B cell (primary cell): ENCODE data around the gene CALML4. TPM values are rescaled to one million over a fixed set of nuclear protein-coding genes. Genes with fewer than 3 reads are reported as not detected.

Source experiments
- ATAC-seq: fragments of 200-7000 bp; cut with Tn5 transposase; one replicate; pipeline ENCODE4 v1.10.0; 2021; ENCODE audit warnings: low read depth, mild to moderate bottlenecking, moderate number of reproducible peaks, moderate library complexity
- CTCF ChIA-PET: fragments of 350-600 bp; sonication (Branson Sonifier 250); formaldehyde crosslinking; loops from one replicate; lab custom pipeline; 2021; ENCODE audit warnings: antibody characterized with exemption, inconsistent platforms; lab: Charles Lee
- POLR2A ChIA-PET: fragments of 350-600 bp; sonication (Branson Sonifier 250); formaldehyde crosslinking; loops from one replicate; lab custom pipeline; 2021; ENCODE audit warnings: antibody characterized with exemption; lab: Charles Lee
- DNase-seq: peaks from one replicate; pipeline ENCODE4 v3.0.0; 2013
- H2AFZ ChIP-seq: 2 replicates; pipeline ENCODE4 v1.6.1; 2012; ENCODE audit warnings: mild to moderate bottlenecking, low read depth, low read length; ENCODE audit not compliant: insufficient read depth, poor library complexity, severe bottlenecking
- H3K27ac ChIP-seq, 2 donors: 1 replicate in 1 of 2; 2 replicates in 1 of 2; pipeline ENCODE4 v1.5.1; 2012 to 2013; ENCODE audit warnings: low read length in 2 of 2, mild to moderate bottlenecking in 2 of 2, moderate library complexity in 1 of 2
- H3K27me3 ChIP-seq, 4 experiments: fragments of 200-600 bp in 1 of 4; sonication (generic) in 1 of 4; replicated peaks in 1 of 4; 1 replicate in 2 of 4; 2 replicates in 2 of 4; pipeline versions ENCODE4 v1.6.1 to v1.7.0; 2013 to 2016; ENCODE audit warnings: low read length in 3 of 4, mild to moderate bottlenecking in 2 of 4, mixed read lengths in 1 of 4, moderate library complexity in 1 of 4; ENCODE audit not compliant: insufficient read depth in 4 of 4, control insufficient read depth in 3 of 4; ENCODE audit errors: control extremely low read depth in 1 of 4
- H3K36me3 ChIP-seq, 2 experiments: replicated peaks in 1 of 2; 1 replicate in 1 of 2; 2 replicates in 1 of 2; pipeline versions ENCODE4 v1.6.1 to v1.7.1; 2013; ENCODE audit warnings: low read length in 1 of 2; ENCODE audit not compliant: insufficient read depth in 2 of 2, control insufficient read depth in 1 of 2; ENCODE audit errors: control extremely low read depth in 1 of 2, extremely low read depth in 1 of 2
- H3K4me1 ChIP-seq, 2 donors: fragments of 200-600 bp in 1 of 2; sonication (generic) in 1 of 2; 1 replicate in 1 of 2; 2 replicates in 1 of 2; pipeline versions ENCODE4 v1.5.1 to v1.6.1; 2013 to 2017; ENCODE audit warnings: low read length in 2 of 2; ENCODE audit not compliant: control insufficient read depth in 2 of 2, insufficient read depth in 2 of 2
- H3K4me2 ChIP-seq: replicated peaks from 2 replicates; pipeline ENCODE3; 2012; ENCODE audit warnings: mild to moderate bottlenecking, low read depth, low read length; ENCODE audit not compliant: poor library complexity, severe bottlenecking
- H3K4me3 ChIP-seq, 5 experiments: fragments of 200-600 bp in 1 of 5; sonication (generic) in 1 of 5; 1 replicate in 3 of 5; 2 replicates in 2 of 5; pipeline versions ENCODE4 v1.5.1 to v1.7.0; 2011 to 2016; ENCODE audit warnings: low read length in 4 of 5, mild to moderate bottlenecking in 4 of 5, low read depth in 2 of 5, control low read depth in 1 of 5, moderate library complexity in 1 of 5; ENCODE audit not compliant: insufficient read depth in 1 of 5; ENCODE audit errors: control extremely low read depth in 1 of 5, extremely low read depth in 1 of 5
- H3K79me2 ChIP-seq: fragments of 200-600 bp; sonication (generic); one replicate; pipeline ENCODE4 v1.6.0; 2016; ENCODE audit warnings: low read length; ENCODE audit not compliant: control insufficient read depth, insufficient read depth
- H3K9ac ChIP-seq: fragments of 200-600 bp; sonication (generic); 2 replicates; pipeline ENCODE4 v1.6.1; 2017; ENCODE audit warnings: mild to moderate bottlenecking, low read length, moderate library complexity
- H3K9me3 ChIP-seq, 3 donors: one replicate each; pipeline versions ENCODE4 v1.6.1 to v1.7.1; 2013; ENCODE audit warnings: low read length in 2 of 3; ENCODE audit not compliant: control insufficient read depth in 2 of 3, insufficient read depth in 1 of 3; ENCODE audit errors: control extremely low read depth in 1 of 3
- H4K20me1 ChIP-seq: 2 replicates; pipeline ENCODE4 v1.6.0; 2012; ENCODE audit warnings: mild to moderate bottlenecking, low read length; ENCODE audit not compliant: insufficient read depth, control insufficient read depth, poor library complexity, severe bottlenecking
- H3K27ac Mint-ChIP-seq: one replicate; pipeline ENCODE4 v1.8.0; 2021; ENCODE audit warnings: mixed read lengths
- H3K27me3 Mint-ChIP-seq: one replicate; pipeline ENCODE4 v1.8.0; 2021; ENCODE audit warnings: mixed read lengths
- H3K4me1 Mint-ChIP-seq: one replicate; pipeline ENCODE4 v1.8.0; 2021; ENCODE audit warnings: mixed read lengths
- H3K4me3 Mint-ChIP-seq: one replicate; pipeline ENCODE4 v1.8.0; 2021; ENCODE audit warnings: mixed read lengths
- H3K9me3 Mint-ChIP-seq: one replicate; pipeline ENCODE4 v1.8.0; 2022; ENCODE audit warnings: mixed read lengths; ENCODE audit not compliant: insufficient read depth
- EZH2 ChIP-seq: IDR thresholded peaks from 2 replicates; pipeline ENCODE4 v1.6.1; 2012; ENCODE audit warnings: borderline replicate concordance, low read depth, mild to moderate bottlenecking, moderate library complexity, low read length; ENCODE audit not compliant: insufficient read depth, poor library complexity, severe bottlenecking
- WGBS: methylation state at CpG from one replicate; pipeline ENCODE4 v1.1.5; 2013; ENCODE audit warnings: missing lambda C conversion rate; ENCODE audit not compliant: insufficient coverage; 5-methylcytosine and 5-hydroxymethylcytosine counted together
- intact Hi-C: fragments of 100-400 bp; cut with micrococcal nuclease; formaldehyde crosslinking; loops from one replicate; pipeline ENCODE4 v1.10.0; 2022
- polyA plus RNA-seq: library from polyadenylated mRNA; depleted of rRNA; stranded (reverse); fragments of >200 nt; gene quantifications from 2 replicates; pipeline ENCODE4 v1.2.3, GENCODE V29; 2012
- total RNA-seq, 2 donors: library from RNA; stranded (reverse); fragments of 120-200 nt in 1 of 2; gene quantifications; 1 replicate in 1 of 2; 2 replicates in 1 of 2; pipeline versions ENCODE4 v1.2.3 to v1.2.4, GENCODE V29; 2013 to 2022
- TF ChIP-seq, protein P1 (sequence below): fragments of 200-600 bp; IDR thresholded peaks from one replicate; pipeline ENCODE4 v1.8.0; 2022; ENCODE audit warnings: antibody characterized with exemption, mild to moderate bottlenecking

CALML4 gene
- total and polyA plus RNA-seq, 2 donors (not counting 1 experiment from before 2014, with no cell fraction given), result 2.4 to 4.2 TPM

DNA sequence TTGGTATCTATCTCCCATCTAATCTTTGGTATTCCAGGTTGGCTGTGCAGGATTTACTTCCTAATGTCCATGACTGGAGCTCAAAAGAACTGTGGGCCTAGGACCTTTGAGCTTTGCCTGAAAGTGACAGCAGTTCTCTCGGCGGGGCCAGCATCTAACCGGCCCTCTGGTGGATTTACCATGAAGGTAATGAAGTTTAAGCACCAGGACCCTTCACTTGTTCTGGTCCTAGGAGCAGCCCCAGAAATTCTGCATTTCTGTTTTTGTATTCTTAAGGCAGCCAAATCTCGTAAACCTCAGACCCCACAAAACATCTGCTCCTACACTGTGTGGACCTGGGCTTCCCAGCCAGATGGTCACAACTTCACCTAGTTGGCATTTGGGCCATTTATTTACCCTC lies 13.0 kb downstream of the CALML4 start:
- H3K4me1 ChIP-seq, result no peaks in the 10 kb centered on the region
- ChIA-PET CTCF (no interaction called here), POLR2A (no interaction called here)
- H3K36me3 ChIP-seq, result peaks cover 10 to 40% of the 10 kb centered on the region in 2 experiments
- no peaks in the 10 kb centered on the region for H4K20me1 ChIP-seq
- TF ChIP-seq, protein P1, sequence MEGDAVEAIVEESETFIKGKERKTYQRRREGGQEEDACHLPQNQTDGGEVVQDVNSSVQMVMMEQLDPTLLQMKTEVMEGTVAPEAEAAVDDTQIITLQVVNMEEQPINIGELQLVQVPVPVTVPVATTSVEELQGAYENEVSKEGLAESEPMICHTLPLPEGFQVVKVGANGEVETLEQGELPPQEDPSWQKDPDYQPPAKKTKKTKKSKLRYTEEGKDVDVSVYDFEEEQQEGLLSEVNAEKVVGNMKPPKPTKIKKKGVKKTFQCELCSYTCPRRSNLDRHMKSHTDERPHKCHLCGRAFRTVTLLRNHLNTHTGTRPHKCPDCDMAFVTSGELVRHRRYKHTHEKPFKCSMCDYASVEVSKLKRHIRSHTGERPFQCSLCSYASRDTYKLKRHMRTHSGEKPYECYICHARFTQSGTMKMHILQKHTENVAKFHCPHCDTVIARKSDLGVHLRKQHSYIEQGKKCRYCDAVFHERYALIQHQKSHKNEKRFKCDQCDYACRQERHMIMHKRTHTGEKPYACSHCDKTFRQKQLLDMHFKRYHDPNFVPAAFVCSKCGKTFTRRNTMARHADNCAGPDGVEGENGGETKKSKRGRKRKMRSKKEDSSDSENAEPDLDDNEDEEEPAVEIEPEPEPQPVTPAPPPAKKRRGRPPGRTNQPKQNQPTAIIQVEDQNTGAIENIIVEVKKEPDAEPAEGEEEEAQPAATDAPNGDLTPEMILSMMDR, result no peak
- no peak for TF ChIP-seq EZH2
- intact Hi-C loops, result no loop called here
- DNase-seq, result no peak
- ATAC-seq, result no peak
- H3K27me3 ChIP-seq, result no peaks in the 10 kb centered on the region
- Mint-ChIP-seq H3K27me3 (no peaks in the 10 kb centered on the region), H3K4me1 (peaks cover 6% of the 10 kb centered on the region), H3K4me3 (no peak overlapping the region), H3K9me3 (no peaks in the 10 kb centered on the region), H3K27ac (peak overlapping the region; percentile 10)
- H3K9ac ChIP-seq, result no peak overlapping the region
- 89% methylated on average over 4 of the region's 4 CpGs for WGBS
- H3K4me2 ChIP-seq, result no peak overlapping the region
- no peak overlapping the region for H2AFZ ChIP-seq
- H3K79me2 ChIP-seq, result no peaks in the 10 kb centered on the region
- no peak overlapping the region for H3K4me3 ChIP-seq
- no peak overlapping the region for H3K27ac ChIP-seq
- no peaks in the 10 kb centered on the region for H3K9me3 ChIP-seq

DNA sequence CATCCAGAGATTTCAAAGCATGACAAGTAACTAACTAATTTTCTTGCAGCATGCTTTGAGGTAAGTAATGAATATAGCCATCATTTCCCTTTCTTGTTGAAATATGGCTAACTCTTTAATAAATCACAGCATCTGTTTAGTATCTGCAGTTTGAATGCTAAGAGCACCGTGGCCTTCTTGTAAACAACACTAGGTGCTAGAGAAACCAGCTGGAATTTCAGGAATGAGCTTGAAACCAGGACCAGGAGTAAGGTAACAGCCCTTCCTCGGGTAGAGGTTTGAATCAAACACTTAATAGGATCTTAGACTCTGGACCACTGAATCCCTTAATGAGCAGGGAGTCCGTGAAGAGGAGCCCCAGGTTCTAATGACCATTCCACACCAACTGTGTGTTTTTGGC lies 13.6 kb downstream of the CALML4 start:
- no peak overlapping the region for H2AFZ ChIP-seq
- H3K27me3 ChIP-seq, result no peaks in the 10 kb centered on the region
- ATAC-seq, result no peak
- no peaks in the 10 kb centered on the region for H3K9me3 ChIP-seq
- H3K9ac ChIP-seq, result no peak overlapping the region
- no peaks in the 10 kb centered on the region for H3K9me3 Mint-ChIP-seq
- no peak for TF ChIP-seq EZH2
- H4K20me1 ChIP-seq, result no peaks in the 10 kb centered on the region
- H3K4me2 ChIP-seq, result no peak overlapping the region
- H3K4me1 Mint-ChIP-seq, result peaks cover 6% of the 10 kb centered on the region
- H3K4me3 Mint-ChIP-seq, result no peak overlapping the region
- H3K4me3 ChIP-seq, result no peak overlapping the region
- no peak overlapping the region for H3K27ac ChIP-seq
- H3K36me3 ChIP-seq, result peaks cover 10 to 45% of the 10 kb centered on the region in 2 experiments
- ChIA-PET POLR2A (no interaction called here), CTCF (no interaction called here)
- 85% methylated on average over 2 of the region's 3 CpGs for WGBS
- H3K27ac Mint-ChIP-seq, result no peak overlapping the region
- no peaks in the 10 kb centered on the region for H3K79me2 ChIP-seq
- intact Hi-C loops, result no loop called here
- H3K27me3 Mint-ChIP-seq, result no peaks in the 10 kb centered on the region
- DNase-seq, result no peak
- no peaks in the 10 kb centered on the region for H3K4me1 ChIP-seq
